Upper lobe of left lung (tissue), 6 donors: ENCODE data around the gene ALCAM. TPM values are rescaled to one million over a fixed set of nuclear protein-coding genes. Genes with fewer than 3 reads are reported as not detected.

Experiments
- ATAC-seq, 2 donors: fragments of 200-7000 bp; cut with Tn5 transposase; one replicate each; pipeline ENCODE4 v1.9.1; 2022; ENCODE audit warnings: mild to moderate bottlenecking in 2 of 2, moderate library complexity in 2 of 2; ENCODE audit not compliant: low FRiP score in 2 of 2
- DNase-seq, 2 donors: peaks; one replicate each; pipeline ENCODE4 v3.0.0-alpha.2; 2019 to 2020
- H3K27ac ChIP-seq, 4 donors: fragments of 200-600 bp; sonication (generic); one replicate each; pipeline ENCODE4 v1.5.1; 2016 to 2019
- H3K27me3 ChIP-seq, 4 donors: fragments of 200-600 bp; sonication (generic); one replicate each; pipeline ENCODE4 v1.5.1; 2017 to 2019
- H3K36me3 ChIP-seq, 4 donors: fragments of 200-600 bp; sonication (generic); one replicate each; pipeline ENCODE4 v1.5.1; 2016 to 2019
- H3K4me1 ChIP-seq, 4 donors: fragments of 200-600 bp; sonication (generic); one replicate each; pipeline ENCODE4 v1.5.1; 2018 to 2019
- H3K4me3 ChIP-seq, 4 donors: fragments of 200-600 bp; sonication (generic); one replicate each; pipeline ENCODE4 v1.5.1; 2017 to 2019; ENCODE audit warnings: mild to moderate bottlenecking in 2 of 4, moderate library complexity in 1 of 4
- H3K9me3 ChIP-seq, 4 donors: fragments of 200-600 bp; sonication (generic); one replicate each; pipeline ENCODE4 v1.5.1; 2018 to 2019
- CTCF ChIP-seq, 6 experiments: fragments of 450-650 bp in 4 of 6; fragments of 200-600 bp in 2 of 6; sonication (generic) in 2 of 6; IDR thresholded peaks; one replicate each; pipeline ENCODE4 v1.5.1; 2016 to 2019; ENCODE audit warnings: antibody characterized with exemption in 6 of 6
- EP300 ChIP-seq, 4 donors: sonication (generic); formaldehyde crosslinking; IDR thresholded peaks; one replicate each; pipeline ENCODE4 v1.5.1; 2017; ENCODE audit warnings: antibody characterized with exemption in 4 of 4, control low read depth in 2 of 4
- POLR2A ChIP-seq, 4 donors: fragments of 450-650 bp; IDR thresholded peaks; one replicate each; pipeline ENCODE4 v1.5.1; 2016 to 2017; ENCODE audit warnings: antibody characterized with exemption in 4 of 4, mild to moderate bottlenecking in 2 of 4
- POLR2AphosphoS5 ChIP-seq, 2 donors: sonication (generic); formaldehyde crosslinking; IDR thresholded peaks; one replicate each; pipeline ENCODE4 v1.5.1; 2017; ENCODE audit warnings: antibody characterized with exemption in 2 of 2
- WGBS, 2 donors: methylation state at CpG; one replicate each; pipeline ENCODE4 v1.1.5; 2017 to 2018; 5-methylcytosine and 5-hydroxymethylcytosine counted together
- total RNA-seq, 6 donors: library from RNA; depleted of rRNA in 4 of 6; stranded (reverse); fragments of >200 nt in 4 of 6; gene quantifications; one replicate each; pipeline versions ENCODE4 v1.1.0 to v1.2.1, GENCODE V29; 2016 to 2021
- donor health status: DM: no; HTN: no; CAD: no; lungs with moderate emphysema.
- donor health status: DM: no; HTN: yes; CAD: no; lungs with severe emphysema.

ALCAM gene
- total RNA-seq, 6 donors from 2014 or later, result 129 to 390 (median 186) TPM

- ATAC-seq (peak in 1 of 2 donors; percentile 34), DNase-seq (no peak)
- Histone ChIP-seq H3K9me3 (no peaks in the 10 kb centered on the region), H3K36me3 (no peaks in the 10 kb centered on the region), H3K4me3 (no peak overlapping the region), H3K4me1 (peaks cover 0 to 8% (median 0%) of the 10 kb centered on the region in 4 donors), H3K27ac (no peak overlapping the region), H3K27me3 (no peaks in the 10 kb centered on the region)
- TF ChIP-seq CTCF (IDR thresholded peaks at IDR 0.05) (no peak), POLR2AphosphoS5 (IDR thresholded peaks at IDR 0.05) (no peak), EP300 (IDR thresholded peaks at IDR 0.05) (no peak), POLR2A (IDR thresholded peaks at IDR 0.05) (no peak)
Observed at GRCh38 chr3:105518203-105518602, 151.5 kb downstream of the ALCAM start.

- no peak for TF ChIP-seq POLR2A (IDR thresholded peaks at IDR 0.05)
- peak; percentile 18 to 70 (median 54) for TF ChIP-seq CTCF (IDR thresholded peaks at IDR 0.05)
- no peak for TF ChIP-seq EP300 (IDR thresholded peaks at IDR 0.05)
- no peak for TF ChIP-seq POLR2AphosphoS5 (IDR thresholded peaks at IDR 0.05)
- no peak for DNase-seq
- 0 to 3% methylated on average over 4 of the region's 4 CpGs for WGBS, 2 donors
- H3K36me3 ChIP-seq, result no peaks in the 10 kb centered on the region
- no peaks in the 10 kb centered on the region for H3K27me3 ChIP-seq
- no peak overlapping the region for H3K27ac ChIP-seq
- peaks cover 0 to 8% (median 0%) of the 10 kb centered on the region in 4 donors for H3K4me1 ChIP-seq
- no peaks in the 10 kb centered on the region for H3K9me3 ChIP-seq
- no peak overlapping the region for H3K4me3 ChIP-seq
- ATAC-seq, result peak in 1 of 2 donors; percentile 76
Observed at GRCh38 chr3:105518806-105519418, 152.2 kb downstream of the ALCAM start.

GRCh38 chr3:105521770-105522169, 155.1 kb downstream of the ALCAM start:
- 67% methylated on average over 2 of the region's 2 CpGs for WGBS, 2 donors

GRCh38 chr3:105523501-105523900, 156.8 kb downstream of the ALCAM start:
- DNase-seq (no peak), ATAC-seq (no peak)
- Histone ChIP-seq H3K4me3 (no peak overlapping the region), H3K27me3 (no peaks in the 10 kb centered on the region), H3K36me3 (peaks cover 0 to 3% (median 0%) of the 10 kb centered on the region in 4 donors), H3K9me3 (no peaks in the 10 kb centered on the region), H3K27ac (no peak overlapping the region), H3K4me1 (peaks cover 0 to 4% (median 0%) of the 10 kb centered on the region in 4 donors)
- no peak for TF ChIP-seq CTCF (IDR thresholded peaks at IDR 0.05)
- no peak for TF ChIP-seq EP300 (IDR thresholded peaks at IDR 0.05)
- TF ChIP-seq POLR2AphosphoS5 (IDR thresholded peaks at IDR 0.05), result no peak
- TF ChIP-seq POLR2A (IDR thresholded peaks at IDR 0.05), result no peak
- WGBS, 2 donors, result 96 to 97% methylated on average over 1 of the region's 1 CpG

More at GRCh38 chr3:105521770-105522169, 155.1 kb downstream of the ALCAM start:
- Histone ChIP-seq H3K4me3 (no peak overlapping the region), H3K27ac (no peak overlapping the region), H3K4me1 (peaks cover 0 to 8% (median 0%) of the 10 kb centered on the region in 4 donors), H3K27me3 (no peaks in the 10 kb centered on the region), H3K9me3 (no peaks in the 10 kb centered on the region), H3K36me3 (peaks cover 0 to 3% (median 0%) of the 10 kb centered on the region in 4 donors)
- ATAC-seq (no peak), DNase-seq (no peak)
- TF ChIP-seq POLR2AphosphoS5 (IDR thresholded peaks at IDR 0.05) (no peak), EP300 (IDR thresholded peaks at IDR 0.05) (no peak), POLR2A (IDR thresholded peaks at IDR 0.05) (no peak), CTCF (IDR thresholded peaks at IDR 0.05) (no peak)

- Histone ChIP-seq H3K9me3 (no peaks in the 10 kb centered on the region), H3K4me1 (no peaks in the 10 kb centered on the region), H3K36me3 (peaks cover 0 to 3% (median 0%) of the 10 kb centered on the region in 4 donors), H3K27ac (no peak overlapping the region), H3K27me3 (no peaks in the 10 kb centered on the region), H3K4me3 (no peak overlapping the region)
- TF ChIP-seq POLR2A (IDR thresholded peaks at IDR 0.05), result no peak
- TF ChIP-seq EP300 (IDR thresholded peaks at IDR 0.05), result no peak
- TF ChIP-seq POLR2AphosphoS5 (IDR thresholded peaks at IDR 0.05), result no peak
- 74 to 77% methylated on average over 4 of the region's 4 CpGs for WGBS, 2 donors
- DNase-seq (no peak), ATAC-seq (no peak)
Observed at GRCh38 chr3:105525531-105525930, 158.8 kb downstream of the ALCAM start.
